Natural killer cell (primary cell): ENCODE data around the gene SLC9A5. TPM values are rescaled to one million over a fixed set of nuclear protein-coding genes. Genes with fewer than 3 reads are reported as not detected.

Source experiments
- ATAC-seq, 3 donors: fragments of 150-1000 bp in 2 of 3; fragments of 200-7000 bp in 1 of 3; cut with Tn5 transposase; 1 replicate in 1 of 3; 2 replicates in 2 of 3; pipeline ENCODE4 v1.10.0; 2021; ENCODE audit warnings: mild to moderate bottlenecking in 2 of 3, moderate library complexity in 2 of 3
- DNase-seq, 2 donors: peaks; one replicate each; pipeline versions ENCODE4 v3.0.0 to v3.0.0-alpha.2; 2013 to 2021; ENCODE audit warnings: mixed read lengths in 1 of 2
- H3K27ac ChIP-seq: one replicate; pipeline ENCODE4 v1.5.1; 2013; ENCODE audit warnings: mild to moderate bottlenecking, low read length
- H3K27me3 ChIP-seq: one replicate; pipeline ENCODE4 v1.6.1; 2013; ENCODE audit warnings: low read length; ENCODE audit not compliant: control insufficient read depth, insufficient read depth
- H3K36me3 ChIP-seq: one replicate; pipeline ENCODE4 v1.6.1; 2013; ENCODE audit warnings: low read length; ENCODE audit not compliant: control insufficient read depth, insufficient read depth
- H3K4me1 ChIP-seq: one replicate; pipeline ENCODE4 v1.6.1; 2013; ENCODE audit warnings: low read length; ENCODE audit not compliant: control insufficient read depth, insufficient read depth
- H3K4me3 ChIP-seq: one replicate; pipeline ENCODE4 v1.5.1; 2013; ENCODE audit warnings: low read length
- H3K9me3 ChIP-seq: one replicate; pipeline ENCODE4 v1.6.1; 2013; ENCODE audit warnings: low read length; ENCODE audit not compliant: control insufficient read depth, insufficient read depth
- H3K27ac Mint-ChIP-seq, 2 donors: one replicate each; pipeline ENCODE4 v1.8.0; 2022; ENCODE audit warnings: mild to moderate bottlenecking in 2 of 2, mixed read lengths in 2 of 2, moderate library complexity in 1 of 2
- H3K27me3 Mint-ChIP-seq, 2 donors: one replicate each; pipeline ENCODE4 v1.8.0; 2022; ENCODE audit warnings: low read depth in 2 of 2, mixed read lengths in 2 of 2
- H3K36me3 Mint-ChIP-seq: one replicate; pipeline ENCODE4 v1.8.0; 2022; ENCODE audit warnings: mixed read lengths
- H3K4me1 Mint-ChIP-seq, 2 donors: one replicate each; pipeline ENCODE4 v1.8.0; 2022; ENCODE audit warnings: mixed read lengths in 2 of 2
- H3K4me3 Mint-ChIP-seq: one replicate; pipeline ENCODE4 v1.8.0; 2022; ENCODE audit warnings: mild to moderate bottlenecking, moderate library complexity, mixed read lengths
- H3K9me3 Mint-ChIP-seq, 2 donors: one replicate each; pipeline ENCODE4 v1.8.0; 2022; ENCODE audit warnings: mixed read lengths in 2 of 2
- CTCF ChIP-seq: fragments of 200-600 bp; IDR thresholded peaks from one replicate; pipeline ENCODE4 v1.8.0; 2022; ENCODE audit warnings: antibody characterized with exemption
- WGBS: methylation state at CpG from one replicate; pipeline ENCODE4 v1.1.7; 2013; ENCODE audit warnings: missing lambda C conversion rate; ENCODE audit not compliant: insufficient coverage; 5-methylcytosine and 5-hydroxymethylcytosine counted together
- intact Hi-C: fragments of 100-400 bp; cut with micrococcal nuclease; formaldehyde crosslinking; loops from one replicate; pipeline ENCODE4 v1.14.2; 2022
- total RNA-seq, 4 donors: library from RNA; stranded (reverse); fragments of 120-200 nt in 1 of 4; gene quantifications; one replicate each; pipeline versions ENCODE4 v1.2.3 to v1.2.4, GENCODE V29; 2013 to 2022

Gene SLC9A5
- total RNA-seq, 3 donors from 2014 or later (not counting 1 experiment from before 2014, with no cell fraction given): 1.2 to 2.6 (median 1.6) TPM

- Mint-ChIP-seq H3K36me3 (no peaks in the 10 kb centered on the region), H3K4me3 (no peak overlapping the region), H3K4me1 (no peaks in the 10 kb centered on the region), H3K27me3 (peaks cover 3 to 14% of the 10 kb centered on the region in 2 donors), H3K9me3 (no peaks in the 10 kb centered on the region), H3K27ac (no peak overlapping the region)
- Histone ChIP-seq H3K36me3 (no peaks in the 10 kb centered on the region), H3K27ac (no peak overlapping the region), H3K27me3 (no peaks in the 10 kb centered on the region), H3K4me1 (no peaks in the 10 kb centered on the region), H3K9me3 (no peaks in the 10 kb centered on the region), H3K4me3 (no peak overlapping the region)
- no peak for TF ChIP-seq CTCF
- intact Hi-C loops: no loop called here
- WGBS: 88% methylated on average over 17 of the region's 17 CpGs
- ATAC-seq (no peak), DNase-seq (no peak)
These were observed 6.9 kb downstream of the SLC9A5 start for GRCh38 chr16:67255553-67256221.

- H3K36me3 ChIP-seq: no peaks in the 10 kb centered on the region
- Mint-ChIP-seq H3K36me3 (no peaks in the 10 kb centered on the region), H3K4me1 (no peaks in the 10 kb centered on the region), H3K27me3 (peaks cover 0 to 8% of the 10 kb centered on the region in 2 donors), H3K27ac (no peak overlapping the region), H3K4me3 (no peak overlapping the region), H3K9me3 (no peaks in the 10 kb centered on the region)
- H3K4me1 ChIP-seq: no peaks in the 10 kb centered on the region
- WGBS: 91% methylated on average over 11 of the region's 11 CpGs
- intact Hi-C loops: no loop called here
- no peak for DNase-seq
- H3K9me3 ChIP-seq: no peaks in the 10 kb centered on the region
- H3K27me3 ChIP-seq: no peaks in the 10 kb centered on the region
- no peak overlapping the region for H3K4me3 ChIP-seq
- H3K27ac ChIP-seq: no peak overlapping the region
- no peak for ATAC-seq
- no peak for TF ChIP-seq CTCF
These were observed 8.0 kb downstream of the SLC9A5 start for GRCh38 chr16:67256701-67257230.

GRCh38 chr16:67257486-67258160, 8.8 kb downstream of the SLC9A5 start:
- H3K36me3 Mint-ChIP-seq: no peaks in the 10 kb centered on the region
- TF ChIP-seq CTCF: no peak
- H3K27me3 ChIP-seq: no peaks in the 10 kb centered on the region
- ATAC-seq (no peak), DNase-seq (no peak)
- H3K4me1 ChIP-seq: no peaks in the 10 kb centered on the region
- H3K9me3 ChIP-seq: no peaks in the 10 kb centered on the region
- H3K27me3 Mint-ChIP-seq: peaks cover 6 to 8% of the 10 kb centered on the region in 2 donors
- no peak overlapping the region for H3K27ac ChIP-seq
- H3K27ac Mint-ChIP-seq: no peak overlapping the region
- H3K4me1 Mint-ChIP-seq: no peaks in the 10 kb centered on the region
- 84% methylated on average over 4 of the region's 4 CpGs for WGBS
- no peak overlapping the region for H3K4me3 Mint-ChIP-seq
- H3K36me3 ChIP-seq: no peaks in the 10 kb centered on the region
- intact Hi-C loops: no loop called here
- H3K9me3 Mint-ChIP-seq: no peaks in the 10 kb centered on the region
- no peak overlapping the region for H3K4me3 ChIP-seq
